Esophagus muscularis mucosa (tissue), 4 donors: ENCODE results near the gene TMEM185B. TPM values are rescaled to one million over a fixed set of nuclear protein-coding genes. Genes with fewer than 3 reads are reported as not detected.

Experiments
- DNase-seq: peaks from one replicate; pipeline ENCODE4 v3.0.0-alpha.2; 2017; ENCODE audit errors: extremely low spot score
- H3K27ac ChIP-seq, 4 donors: fragments of 200-600 bp; sonication (generic); replicated peaks in 1 of 4; 1 replicate in 3 of 4; 2 replicates in 1 of 4; pipeline ENCODE4 v1.5.1; 2016 to 2019; ENCODE audit warnings: mild to moderate bottlenecking in 1 of 4
- H3K27me3 ChIP-seq, 4 donors: fragments of 200-600 bp; sonication (generic); one replicate each; pipeline versions ENCODE4 v1.5.1 to v1.6.0; 2016 to 2019
- H3K36me3 ChIP-seq, 4 donors: fragments of 200-600 bp; sonication (generic); one replicate each; pipeline ENCODE4 v1.5.1; 2016 to 2019
- H3K4me1 ChIP-seq, 4 donors: fragments of 200-600 bp; sonication (generic); one replicate each; pipeline ENCODE4 v1.5.1; 2016 to 2019
- H3K4me3 ChIP-seq, 4 donors: fragments of 200-600 bp; sonication (generic); 1 replicate in 2 of 4; 2 replicates in 2 of 4; pipeline ENCODE4 v1.5.1; 2016 to 2019; ENCODE audit warnings: mild to moderate bottlenecking in 4 of 4, moderate library complexity in 1 of 4
- H3K9me3 ChIP-seq, 4 donors: fragments of 200-600 bp; sonication (generic); 1 replicate in 3 of 4; 2 replicates in 1 of 4; pipeline ENCODE4 v1.5.1; 2016 to 2019
- EP300 ChIP-seq: sonication (generic); formaldehyde crosslinking; IDR thresholded peaks from one replicate; pipeline ENCODE4 v1.6.1; 2017; ENCODE audit warnings: antibody characterized with exemption
- POLR2A ChIP-seq: fragments of 450-650 bp; IDR thresholded peaks from one replicate; pipeline ENCODE4 v1.6.1; 2017; ENCODE audit warnings: antibody characterized with exemption, moderate library complexity, mild to moderate bottlenecking, low read depth
- POLR2AphosphoS5 ChIP-seq, 2 donors: sonication (generic); formaldehyde crosslinking; IDR thresholded peaks; one replicate each; pipeline ENCODE4 v1.6.1; 2017; ENCODE audit warnings: antibody characterized with exemption in 2 of 2
- WGBS: methylation state at CpG from one replicate; pipeline ENCODE4 v1.1.5; 2018; 5-methylcytosine and 5-hydroxymethylcytosine counted together
- intact Hi-C: fragments of 100-400 bp; cut with DNase I; formaldehyde crosslinking; loops from one replicate; pipeline ENCODE4 v1.15.1; 2023
- total RNA-seq, 4 donors: library from RNA; depleted of rRNA; stranded (reverse); fragments of >200 nt; gene quantifications; one replicate each; pipeline versions ENCODE4 v1.1.0 to v1.2.1, GENCODE V29; 2016
- TF ChIP-seq, protein P1 (sequence below), 3 experiments: fragments of 200-600 bp in 2 of 3; fragments of 450-650 bp in 1 of 3; sonication (generic) in 2 of 3; IDR thresholded peaks; one replicate each; pipeline ENCODE4 v1.5.1; 2017 to 2019; ENCODE audit warnings: antibody characterized with exemption in 3 of 3, mild to moderate bottlenecking in 2 of 3, moderate library complexity in 1 of 3

TMEM185B gene
- total RNA-seq, 4 donors from 2014 or later: 21.6 to 33.8 (median 31.9) TPM

DNA sequence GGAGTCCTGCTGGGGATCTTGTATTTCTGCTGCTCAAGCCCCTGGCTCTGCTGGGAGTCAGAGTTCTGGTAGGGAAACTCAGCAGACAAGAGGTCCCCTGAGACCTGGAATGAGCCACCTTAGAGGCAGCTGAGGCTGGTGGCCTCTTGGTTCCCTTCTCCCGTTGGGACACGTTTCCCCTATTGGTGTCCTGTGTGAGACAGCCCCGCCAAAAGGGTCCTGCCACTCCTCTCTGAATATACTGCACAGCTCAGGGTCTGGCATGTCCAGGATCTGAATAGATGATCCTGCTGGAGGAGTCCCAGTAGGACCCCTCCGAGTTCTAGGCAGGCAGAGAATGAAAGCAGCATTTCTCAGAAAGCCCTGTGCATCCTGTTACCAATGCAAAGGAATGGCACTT, 27.4 kb upstream of the TMEM185B start:
- Histone ChIP-seq H3K4me3 (no peak overlapping the region), H3K36me3 (no peaks in the 10 kb centered on the region), H3K4me1 (peaks cover 15 to 32% (median 27%) of the 10 kb centered on the region in 4 donors), H3K9me3 (no peaks in the 10 kb centered on the region), H3K27me3 (no peaks in the 10 kb centered on the region), H3K27ac (no peak overlapping the region)
- no peak for DNase-seq
- 88% methylated on average over 4 of the region's 4 CpGs for WGBS
- TF ChIP-seq POLR2AphosphoS5 (IDR thresholded peaks at IDR 0.05) (no peak), POLR2A (no peak), EP300 (no peak)
- TF ChIP-seq, protein P1, sequence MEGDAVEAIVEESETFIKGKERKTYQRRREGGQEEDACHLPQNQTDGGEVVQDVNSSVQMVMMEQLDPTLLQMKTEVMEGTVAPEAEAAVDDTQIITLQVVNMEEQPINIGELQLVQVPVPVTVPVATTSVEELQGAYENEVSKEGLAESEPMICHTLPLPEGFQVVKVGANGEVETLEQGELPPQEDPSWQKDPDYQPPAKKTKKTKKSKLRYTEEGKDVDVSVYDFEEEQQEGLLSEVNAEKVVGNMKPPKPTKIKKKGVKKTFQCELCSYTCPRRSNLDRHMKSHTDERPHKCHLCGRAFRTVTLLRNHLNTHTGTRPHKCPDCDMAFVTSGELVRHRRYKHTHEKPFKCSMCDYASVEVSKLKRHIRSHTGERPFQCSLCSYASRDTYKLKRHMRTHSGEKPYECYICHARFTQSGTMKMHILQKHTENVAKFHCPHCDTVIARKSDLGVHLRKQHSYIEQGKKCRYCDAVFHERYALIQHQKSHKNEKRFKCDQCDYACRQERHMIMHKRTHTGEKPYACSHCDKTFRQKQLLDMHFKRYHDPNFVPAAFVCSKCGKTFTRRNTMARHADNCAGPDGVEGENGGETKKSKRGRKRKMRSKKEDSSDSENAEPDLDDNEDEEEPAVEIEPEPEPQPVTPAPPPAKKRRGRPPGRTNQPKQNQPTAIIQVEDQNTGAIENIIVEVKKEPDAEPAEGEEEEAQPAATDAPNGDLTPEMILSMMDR (IDR thresholded peaks at IDR 0.05): no peak
- intact Hi-C loops: loop anchor here (10.0 kb wide), 1 partner anchor 64 kb away; no protein-coding TSS in a partner anchor

DNA sequence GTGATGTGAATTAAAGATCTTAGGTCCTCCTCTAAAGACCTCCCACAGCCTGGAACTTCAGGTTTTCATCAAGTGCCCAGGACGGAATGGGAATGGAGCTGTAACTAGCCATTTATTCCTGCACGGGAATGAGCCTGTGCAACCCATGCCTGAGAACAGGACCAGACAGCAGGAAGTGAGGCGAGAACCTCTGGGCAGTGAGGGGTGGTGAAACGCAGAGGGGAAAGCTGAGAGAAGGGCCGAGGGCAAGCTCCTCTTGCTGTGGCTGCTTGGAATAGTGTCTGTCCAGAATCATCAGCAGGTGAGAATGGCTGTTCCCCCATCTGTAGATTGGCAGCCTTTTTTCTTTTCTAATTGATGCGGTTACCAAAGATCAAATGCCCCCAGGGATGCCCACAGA, 24.7 kb upstream of the TMEM185B start:
- Histone ChIP-seq H3K9me3 (no peaks in the 10 kb centered on the region), H3K36me3 (no peaks in the 10 kb centered on the region), H3K4me1 (peaks cover 0 to 16% (median 7%) of the 10 kb centered on the region in 4 donors), H3K27ac (no peak overlapping the region), H3K27me3 (no peaks in the 10 kb centered on the region), H3K4me3 (no peak overlapping the region)
- WGBS: 71% methylated on average over 6 of the region's 6 CpGs
- DNase-seq: no peak
- intact Hi-C loops: no loop called here
- no peak for TF ChIP-seq POLR2A
- no peak for TF ChIP-seq EP300
- TF ChIP-seq, protein P1 (IDR thresholded peaks at IDR 0.05): no peak
- TF ChIP-seq POLR2AphosphoS5 (IDR thresholded peaks at IDR 0.05): no peak

- no peak for TF ChIP-seq EP300
- no peak for TF ChIP-seq POLR2A
- TF ChIP-seq POLR2AphosphoS5 (IDR thresholded peaks at IDR 0.05): no peak
- TF ChIP-seq, protein P1 (IDR thresholded peaks at IDR 0.05): no peak
- Histone ChIP-seq H3K4me1 (peaks cover 0 to 11% (median 2%) of the 10 kb centered on the region in 4 donors), H3K27me3 (no peaks in the 10 kb centered on the region), H3K27ac (no peak overlapping the region), H3K9me3 (no peaks in the 10 kb centered on the region), H3K36me3 (no peaks in the 10 kb centered on the region), H3K4me3 (no peak overlapping the region)
- no peak for DNase-seq
- intact Hi-C loops: no loop called here
- WGBS: 90% methylated on average over 18 of the region's 20 CpGs
Observed at GRCh38 chr2:120246546-120247300, 23.5 kb upstream of the TMEM185B start.

DNA sequence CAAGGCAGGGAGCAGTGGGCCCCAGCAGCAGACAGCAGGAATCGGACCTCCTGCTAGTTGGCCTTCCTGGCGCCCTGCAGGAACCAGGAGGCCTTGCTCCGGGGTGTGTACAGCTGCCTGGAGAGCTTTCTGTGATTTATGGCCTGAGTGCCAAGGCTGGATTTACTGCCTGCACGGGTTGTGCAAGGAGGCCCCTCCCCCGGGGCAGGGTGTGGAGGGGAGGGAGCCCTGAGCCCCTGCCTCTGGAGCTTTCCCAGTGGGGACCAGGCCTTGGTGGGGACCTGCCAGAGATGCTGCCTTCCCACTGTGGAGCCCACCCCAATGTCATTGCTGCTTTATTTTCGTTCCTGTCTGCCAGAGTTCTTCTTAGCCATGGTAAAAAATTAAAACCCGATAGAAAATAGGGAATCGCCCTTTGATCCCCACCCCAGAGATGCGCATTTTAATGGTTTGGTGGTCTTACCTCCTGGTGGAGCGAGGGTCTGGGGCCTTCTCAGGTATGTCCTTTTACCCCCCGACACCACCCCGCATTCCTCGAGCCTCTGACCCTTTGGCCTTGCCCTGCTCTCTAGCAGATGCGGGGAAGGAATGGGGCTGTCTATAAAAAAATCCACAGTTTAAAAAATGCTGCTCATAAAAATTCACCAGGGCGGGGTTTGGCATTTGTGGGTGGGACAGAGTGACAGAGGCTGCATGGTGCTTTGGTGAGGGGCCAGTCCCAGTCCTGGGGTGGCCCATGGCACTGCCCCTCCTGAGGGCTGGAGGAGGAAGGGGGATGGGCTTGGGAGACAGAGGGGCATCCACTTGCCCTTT, 22.5 kb upstream of the TMEM185B start:
- 73% methylated on average over 12 of the region's 15 CpGs for WGBS
- intact Hi-C loops: no loop called here
- DNase-seq: no peak
- TF ChIP-seq, protein P1 (IDR thresholded peaks at IDR 0.05): no peak
- no peak overlapping the region for H3K27ac ChIP-seq
- H3K4me1 ChIP-seq: peaks cover 0 to 7% (median 2%) of the 10 kb centered on the region in 4 donors
- H3K9me3 ChIP-seq: no peaks in the 10 kb centered on the region
- H3K4me3 ChIP-seq: no peak overlapping the region
- H3K27me3 ChIP-seq: no peaks in the 10 kb centered on the region
- H3K36me3 ChIP-seq: no peaks in the 10 kb centered on the region
